Epithelial cell of proximal tubule (primary cell): ENCODE measurements around the gene MAML3. TPM values are rescaled to one million over a fixed set of nuclear protein-coding genes. Genes with fewer than 3 reads are reported as not detected.

Experiments used
- DNase-seq: peaks from one replicate; pipeline ENCODE4 v3.0.0-alpha.2; 2011; ENCODE audit warnings: low read depth
- H3K4me3 ChIP-seq: 2 replicates; pipeline ENCODE4 v1.5.1; 2011; ENCODE audit warnings: low read depth, mild to moderate bottlenecking, low read length
- total RNA-seq: library from RNA; depleted of rRNA; stranded (reverse); fragments of >200 nt; gene quantifications from 2 replicates; pipeline ENCODE4 v1.2.3, GENCODE V29; 2015
- TF ChIP-seq, protein P1 (sequence below): conservative IDR thresholded peaks from 2 replicates; pipeline ENCODE4 v1.5.1; 2012; ENCODE audit warnings: low read depth, mild to moderate bottlenecking, low read length

Gene MAML3
- total RNA-seq, 1 donor from 2014 or later = 1.2 TPM

DNA sequence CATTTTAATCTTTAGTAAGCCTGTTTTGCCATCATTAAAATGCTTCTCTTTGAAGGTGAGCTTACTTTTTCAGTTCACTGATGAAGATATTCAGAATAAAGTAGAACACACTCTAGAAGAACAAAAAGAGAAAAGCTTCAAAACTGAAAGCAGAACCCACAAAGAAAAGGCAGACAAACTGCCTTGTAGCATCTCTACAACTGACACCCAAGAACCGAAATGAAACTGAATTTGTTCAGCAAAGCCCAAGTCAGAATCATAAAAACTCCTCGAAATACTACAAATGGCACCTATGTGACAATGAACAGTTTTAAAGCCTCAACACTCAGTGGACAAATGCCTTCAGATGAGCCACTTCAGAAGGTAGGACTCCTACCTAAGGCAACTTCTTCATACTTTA, 83.6 kb downstream of the MAML3 start:
- no peak for DNase-seq
- H3K4me3 ChIP-seq = no peak overlapping the region
- TF ChIP-seq, protein P1, sequence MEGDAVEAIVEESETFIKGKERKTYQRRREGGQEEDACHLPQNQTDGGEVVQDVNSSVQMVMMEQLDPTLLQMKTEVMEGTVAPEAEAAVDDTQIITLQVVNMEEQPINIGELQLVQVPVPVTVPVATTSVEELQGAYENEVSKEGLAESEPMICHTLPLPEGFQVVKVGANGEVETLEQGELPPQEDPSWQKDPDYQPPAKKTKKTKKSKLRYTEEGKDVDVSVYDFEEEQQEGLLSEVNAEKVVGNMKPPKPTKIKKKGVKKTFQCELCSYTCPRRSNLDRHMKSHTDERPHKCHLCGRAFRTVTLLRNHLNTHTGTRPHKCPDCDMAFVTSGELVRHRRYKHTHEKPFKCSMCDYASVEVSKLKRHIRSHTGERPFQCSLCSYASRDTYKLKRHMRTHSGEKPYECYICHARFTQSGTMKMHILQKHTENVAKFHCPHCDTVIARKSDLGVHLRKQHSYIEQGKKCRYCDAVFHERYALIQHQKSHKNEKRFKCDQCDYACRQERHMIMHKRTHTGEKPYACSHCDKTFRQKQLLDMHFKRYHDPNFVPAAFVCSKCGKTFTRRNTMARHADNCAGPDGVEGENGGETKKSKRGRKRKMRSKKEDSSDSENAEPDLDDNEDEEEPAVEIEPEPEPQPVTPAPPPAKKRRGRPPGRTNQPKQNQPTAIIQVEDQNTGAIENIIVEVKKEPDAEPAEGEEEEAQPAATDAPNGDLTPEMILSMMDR = no peak

DNA sequence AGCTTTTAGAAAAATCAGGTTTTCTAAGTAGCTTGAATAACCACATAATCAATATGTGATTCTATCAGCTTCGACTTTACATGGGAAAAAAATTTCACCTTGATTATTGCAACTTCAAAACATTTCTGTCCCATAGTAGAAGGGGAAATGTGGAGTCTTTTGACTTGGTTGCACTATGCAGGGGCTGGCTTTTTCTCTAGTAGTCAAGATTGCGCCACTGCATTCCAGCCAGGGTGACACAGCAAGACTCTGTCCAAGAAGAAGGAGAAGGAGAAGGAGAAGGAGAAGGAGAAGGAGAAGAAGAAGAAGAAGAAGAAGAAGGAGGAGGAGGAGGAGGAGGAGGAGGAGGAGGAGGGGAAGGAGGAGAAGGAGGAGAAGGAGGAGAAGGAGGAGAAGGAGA, 84.9 kb downstream of the MAML3 start:
- no peak overlapping the region for H3K4me3 ChIP-seq
- TF ChIP-seq, protein P1 = no peak
- no peak for DNase-seq

DNA sequence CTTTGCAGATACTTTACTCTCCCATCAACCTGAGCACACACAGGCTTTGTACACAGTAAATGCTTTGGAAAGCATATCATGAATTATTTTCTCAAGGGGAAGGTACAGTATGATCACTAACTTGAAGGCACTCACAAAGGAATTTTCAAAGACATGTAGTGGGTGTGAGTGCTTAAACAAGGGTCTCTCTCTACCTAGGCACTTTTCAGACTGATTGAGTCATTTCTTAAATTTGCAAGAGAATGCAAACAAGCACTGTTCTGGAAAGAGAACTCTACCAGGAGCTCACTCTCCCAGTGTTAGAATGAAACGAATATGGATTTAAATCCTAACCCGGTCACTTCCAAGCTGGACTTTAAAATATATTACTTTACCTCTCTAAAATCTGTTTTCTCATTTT, 85.7 kb downstream of the MAML3 start:
- TF ChIP-seq, protein P1 = no peak
- H3K4me3 ChIP-seq = no peak overlapping the region
- no peak for DNase-seq

DNA sequence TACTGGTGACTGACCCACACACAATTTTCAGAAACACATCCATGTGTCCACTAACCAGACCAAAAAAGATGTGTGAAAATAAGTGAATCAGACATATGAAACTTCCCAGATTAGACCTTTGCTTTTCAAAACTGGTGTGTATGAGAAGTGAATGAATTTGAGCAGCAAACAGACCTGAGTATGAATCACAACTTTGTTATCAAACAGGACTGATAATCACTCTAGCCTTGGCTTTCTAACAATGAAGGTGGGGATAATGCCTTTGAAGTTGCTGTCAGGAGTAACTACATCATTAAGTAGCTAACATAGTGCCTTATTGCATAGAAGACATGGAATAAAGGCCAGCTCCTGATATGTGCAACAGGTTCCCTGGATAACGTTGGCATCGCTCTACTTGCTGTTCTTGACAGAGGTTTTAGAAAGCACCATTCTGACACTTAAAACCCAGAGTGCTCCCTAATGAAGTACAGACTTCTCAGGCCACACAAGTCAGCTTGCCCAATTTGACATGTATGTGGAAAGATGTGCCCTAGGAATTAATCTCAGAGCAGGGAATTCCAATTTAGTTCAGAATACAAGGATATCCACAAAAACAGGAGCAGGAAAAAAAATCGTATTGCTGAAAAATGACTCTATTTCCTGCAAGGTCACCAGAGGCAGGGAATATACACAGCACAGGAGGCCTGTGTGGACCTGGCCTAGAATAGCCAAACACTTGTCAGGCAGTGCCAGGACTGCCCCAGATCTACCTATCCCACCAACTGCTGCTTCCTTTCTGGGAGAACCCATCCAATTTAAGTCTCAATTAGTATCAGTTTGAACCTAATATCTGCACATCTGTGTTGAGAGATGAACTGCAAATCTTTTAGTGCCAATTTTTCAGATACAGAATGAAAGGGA, 87.7 kb downstream of the MAML3 start:
- H3K4me3 ChIP-seq = no peak overlapping the region
- DNase-seq = no peak
- TF ChIP-seq, protein P1 = no peak

DNA sequence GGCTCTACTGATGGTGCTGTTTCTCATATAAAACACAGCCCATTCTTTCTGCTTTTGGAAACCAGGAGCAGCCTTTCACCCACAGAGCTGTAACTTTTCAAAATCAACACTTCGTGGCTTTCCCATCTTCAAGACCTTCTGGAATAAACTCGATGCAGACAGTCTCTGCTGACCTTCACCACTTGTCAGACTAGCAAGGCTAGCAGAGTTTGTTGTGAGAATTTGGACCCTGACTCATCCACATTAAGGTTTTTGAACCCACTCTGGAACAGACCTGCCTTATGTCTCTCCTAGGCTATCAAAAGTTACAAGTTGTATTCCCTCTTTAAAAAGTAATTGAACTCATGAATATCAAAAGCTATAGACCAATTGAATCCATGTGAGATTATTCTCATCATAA, 88.6 kb downstream of the MAML3 start:
- no peak for DNase-seq
- TF ChIP-seq, protein P1 = no peak
- no peak overlapping the region for H3K4me3 ChIP-seq

DNA sequence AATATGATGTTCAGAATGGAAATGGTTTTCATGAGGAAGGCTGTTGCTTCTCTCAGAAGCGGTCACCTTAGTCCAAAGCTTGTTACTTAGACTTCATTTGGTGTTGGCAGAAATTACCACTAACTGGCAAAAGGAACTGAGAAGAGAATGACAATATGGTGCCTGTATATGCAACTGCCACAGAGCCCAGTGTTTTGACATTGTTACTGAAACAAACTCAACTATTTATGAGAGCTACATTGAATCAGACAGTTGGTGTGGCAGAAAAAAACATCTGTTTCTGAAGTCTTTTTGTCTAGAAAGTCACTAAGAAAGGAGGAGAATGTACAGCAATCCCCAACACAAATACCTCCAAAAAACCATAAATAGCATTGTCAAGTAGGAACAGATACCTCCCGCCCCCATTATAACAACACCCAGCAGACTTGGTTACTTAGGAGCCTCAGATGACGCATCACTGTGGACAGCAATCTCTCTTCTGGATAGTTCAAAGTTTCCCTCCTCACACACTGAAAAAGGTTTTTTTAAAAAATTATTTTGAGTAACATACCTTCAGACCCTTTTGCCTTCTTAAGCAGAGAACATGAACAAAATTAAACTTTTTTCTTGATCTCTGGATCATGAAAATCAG, 92.2 kb downstream of the MAML3 start:
- H3K4me3 ChIP-seq = no peak overlapping the region
- no peak for DNase-seq
- TF ChIP-seq, protein P1 = no peak
